AG04450 (cell line): ENCODE results near the gene JMJD1C. TPM values are rescaled to one million over a fixed set of nuclear protein-coding genes. Genes with fewer than 3 reads are reported as not detected.
"Not testable (repeated sequence)": the region's sequence is repeated elsewhere in the genome, so short reads cannot be mapped to it uniquely, and the experiment has no call there.

ENCODE experiments used
- CTCF ChIA-PET: fragments of 300-600, 350-600 bp; formaldehyde crosslinking; extraction: SDS; loops from one replicate; lab custom pipeline; 2022; ENCODE audit warnings: antibody characterized with exemption, inconsistent platforms; lab: Charles Lee
- POLR2A ChIA-PET: fragments of 350-600 bp; formaldehyde crosslinking; extraction: SDS; loops from one replicate; lab custom pipeline; 2021; ENCODE audit warnings: antibody characterized with exemption, inconsistent platforms; lab: Yijun Ruan, JAX
- DNase-seq: peaks from one replicate; pipeline ENCODE4 v3.0.0-alpha.2; 2011; ENCODE audit warnings: low read depth, low spot score
- H3K27ac ChIP-seq: one replicate; pipeline ENCODE4 v1.5.1; 2012; ENCODE audit warnings: low read depth, low read length, control low read depth
- H3K27me3 ChIP-seq: one replicate; pipeline ENCODE4 v1.6.0; 2012; ENCODE audit warnings: low read length; ENCODE audit not compliant: control insufficient read depth, insufficient read depth
- H3K4me3 ChIP-seq: 2 replicates; pipeline ENCODE4 v1.5.1; 2011; ENCODE audit warnings: mild to moderate bottlenecking, low read depth, low read length, control low read depth
- H3K9me3 ChIP-seq: 2 replicates; pipeline ENCODE4 v1.5.1; 2012; ENCODE audit warnings: low read length; ENCODE audit not compliant: control insufficient read depth, insufficient read depth
- CTCF ChIP-seq: IDR thresholded peaks from 2 replicates; pipeline ENCODE4 v1.5.1; 2011; ENCODE audit warnings: low read depth, low read length, control low read depth, inconsistent platforms
- polyA plus RNA-seq: library from polyadenylated mRNA; depleted of rRNA; stranded (reverse); fragments of >200 nt; gene quantifications from 2 replicates; pipeline ENCODE4 v1.2.3, GENCODE V29; 2011

JMJD1C gene
- polyA plus RNA-seq, 1 experiment: 45.0 TPM

DNA sequence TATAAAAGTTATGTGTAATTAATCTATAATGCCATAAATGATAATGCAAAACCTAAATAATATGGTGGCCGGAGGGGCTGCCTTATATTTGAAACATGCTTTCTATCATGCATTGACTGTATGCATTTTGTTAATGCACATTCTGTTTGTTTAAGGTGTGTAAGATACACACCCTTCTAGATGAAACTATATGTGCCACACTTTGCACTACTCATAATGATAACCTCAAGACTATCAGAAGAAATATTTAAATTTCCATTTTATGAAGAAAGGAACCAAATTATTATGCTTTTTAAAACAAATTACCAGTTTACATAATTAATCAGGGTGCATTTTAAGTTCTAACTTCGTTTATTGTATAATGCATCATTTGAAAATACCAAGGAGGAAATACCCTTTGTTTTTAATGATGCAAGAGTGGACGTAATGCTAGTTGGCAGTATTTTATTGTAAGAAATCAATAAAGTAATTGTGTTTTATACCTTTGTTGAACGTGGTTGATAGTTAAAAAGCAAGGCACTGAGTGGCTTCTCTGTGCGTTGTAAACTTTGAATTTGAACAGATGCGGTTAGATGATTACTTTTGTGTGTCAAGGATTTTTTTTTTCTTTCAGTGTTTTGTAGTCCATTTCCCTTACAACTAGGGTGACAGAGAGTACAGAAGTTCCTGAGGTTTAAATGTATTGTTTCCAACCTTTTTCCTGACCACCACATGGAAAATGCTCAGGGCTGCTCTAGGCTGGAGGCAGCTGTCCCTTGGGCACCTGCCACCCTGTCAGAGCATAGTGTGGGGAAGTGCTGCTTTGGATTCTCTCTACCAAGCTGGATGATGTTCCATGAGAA, 311.0 kb downstream of the JMJD1C start:
- H3K27ac ChIP-seq: no peak overlapping the region
- DNase-seq: no peak
- H3K9me3 ChIP-seq: no peaks in the 10 kb centered on the region
- ChIA-PET CTCF (interaction anchor here (1.2 to 3.9 kb wide), 3 partner anchors 12 to 890 kb away, joined by 5 to 30 read pairs (median 8); no protein-coding TSS in a partner anchor), POLR2A (no interaction called here)
- no peaks in the 10 kb centered on the region for H3K27me3 ChIP-seq
- no peak overlapping the region for H3K4me3 ChIP-seq
- TF ChIP-seq CTCF: no peak

DNA sequence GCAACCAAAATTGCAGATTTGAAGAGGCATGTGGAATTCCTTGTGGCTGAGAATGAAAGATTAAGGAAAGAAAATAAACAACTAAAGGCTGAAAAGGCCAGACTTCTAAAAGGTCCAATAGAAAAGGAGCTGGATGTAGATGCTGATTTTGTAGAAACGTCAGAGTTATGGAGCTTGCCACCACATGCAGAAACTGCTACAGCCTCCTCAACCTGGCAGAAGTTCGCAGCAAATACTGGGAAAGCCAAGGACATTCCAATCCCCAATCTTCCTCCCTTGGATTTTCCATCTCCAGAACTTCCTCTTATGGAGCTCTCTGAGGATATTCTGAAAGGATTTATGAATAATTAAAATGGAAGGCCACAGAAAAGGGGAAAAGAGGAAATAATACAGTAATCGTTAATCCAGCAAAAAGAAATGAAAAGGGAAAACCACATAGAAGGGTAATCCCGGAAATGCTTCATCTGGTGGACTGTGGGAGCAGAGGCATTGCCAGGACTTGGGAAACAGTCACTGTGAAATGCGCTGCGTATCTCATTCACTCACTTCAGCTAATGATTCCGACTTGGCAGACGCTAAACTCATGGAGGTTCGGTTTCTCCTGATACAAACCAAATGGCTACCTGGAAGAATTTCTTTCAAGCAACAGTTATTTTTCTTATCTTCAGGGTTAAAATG, 311.8 kb downstream of the JMJD1C start:
- DNase-seq, H3K4me3 ChIP-seq, H3K9me3 ChIP-seq, H3K27me3 ChIP-seq, POLR2A ChIA-PET, H3K27ac ChIP-seq: not testable (repeated sequence)
- CTCF ChIA-PET: interaction anchor here (0.9 to 1.2 kb wide), 2 partner anchors 13 to 543 kb away, joined by 3 to 5 read pairs; no protein-coding TSS in a partner anchor

GRCh38 chr10:63150745-63151144, 315.0 kb downstream of the JMJD1C start:
- no peak for DNase-seq
- H3K27me3 ChIP-seq: no peaks in the 10 kb centered on the region
- no peak overlapping the region for H3K27ac ChIP-seq
- TF ChIP-seq CTCF: no peak
- H3K4me3 ChIP-seq: no peak overlapping the region
- no peaks in the 10 kb centered on the region for H3K9me3 ChIP-seq
- ChIA-PET CTCF (interaction anchor here (0.5 to 1.8 kb wide), 2 partner anchors 8 to 297 kb away, joined by 4 to 7 read pairs; no protein-coding TSS in a partner anchor), POLR2A (no interaction called here)

GRCh38 chr10:63146503-63146902, 319.3 kb downstream of the JMJD1C start:
- Histone ChIP-seq H3K27ac (no peak overlapping the region), H3K4me3 (no peak overlapping the region), H3K9me3 (no peaks in the 10 kb centered on the region; the same call in 1 of the 2 replicates), H3K27me3 (no peaks in the 10 kb centered on the region)
- POLR2A ChIA-PET: interaction anchor here (2.4 kb wide), 1 partner anchor 14 kb away, joined by 15 read pairs; the partner anchor contains the start of gene NRBF2
- CTCF ChIA-PET: interaction anchor here (0.8 to 3.6 kb wide), 8 partner anchors 11 to 901 kb away, joined by 3 to 36 read pairs (median 8); no protein-coding TSS in a partner anchor
- DNase-seq: no peak
- TF ChIP-seq CTCF: no peak

DNA sequence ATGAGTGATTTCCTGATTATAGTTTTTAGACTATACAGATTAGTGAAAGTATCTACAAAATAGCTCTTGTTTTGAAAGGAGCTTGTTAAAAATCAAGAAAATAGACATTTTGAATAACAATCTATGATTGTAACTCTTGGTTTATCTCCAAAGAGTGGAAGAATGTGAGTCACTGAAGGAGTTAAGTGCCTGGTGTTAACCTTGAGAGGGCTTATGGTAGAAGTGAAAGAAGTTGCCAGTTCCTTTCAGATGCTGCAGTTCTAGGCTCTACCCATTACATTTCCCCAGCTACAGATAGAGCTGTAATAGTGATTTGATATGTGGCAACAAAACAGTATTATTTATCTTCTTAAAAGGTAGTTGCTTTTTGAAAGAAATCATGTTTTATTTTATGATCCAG, 320.0 kb downstream of the JMJD1C start:
- ChIA-PET CTCF (interaction anchor here (0.8 to 3.6 kb wide), 8 partner anchors 12 to 900 kb away, joined by 3 to 36 read pairs (median 8); no protein-coding TSS in a partner anchor), POLR2A (interaction anchor here (2.4 kb wide), 1 partner anchor 13 kb away, joined by 15 read pairs; the partner anchor contains the start of gene NRBF2)
- Histone ChIP-seq H3K27me3 (no peaks in the 10 kb centered on the region), H3K9me3 (no peaks in the 10 kb centered on the region; the same call in 1 of the 2 replicates), H3K4me3 (no peak overlapping the region), H3K27ac (no peak overlapping the region)
- DNase-seq: no peak
- TF ChIP-seq CTCF: no peak
